NCI-H526 treated with DMSO at 0.1 percent for 48 hours (cell line): ENCODE data around the gene JOSD1.
"Not testable (repeated sequence)": the region's sequence is repeated elsewhere in the genome, so short reads cannot be mapped to it uniquely, and the experiment has no call there.

Experiments used
- DNase-seq: peaks from one replicate; lab custom pipeline; 2025; lab: John Stamatoyannopoulos, UW

The JOSD1 gene

GRCh38 chr22:38684895-38685294 lies 15.8 kb downstream of the JOSD1 start:
- DNase-seq: no peak

GRCh38 chr22:38681582-38682335 lies 19.0 kb downstream of the JOSD1 start, which contains the start of gene TOMM22:
TSS of gene TOMM22 (plus strand) at chr22:38681957. CDS start at chr22:38681979, 22 bp downstream.
- DNase-seq: peak; percentile 49

GRCh38 chr22:38675833-38676232 lies 24.9 kb downstream of the JOSD1 start:
- DNase-seq: no peak

- no peak for DNase-seq
Observed at GRCh38 chr22:38674888-38675287, 25.9 kb downstream of the JOSD1 start.

- DNase-seq: peak; percentile 2
Observed at GRCh38 chr22:38657045-38657909, 43.5 kb downstream of the JOSD1 start.

- peak; percentile 74 for DNase-seq
Observed at GRCh38 chr22:38656256-38657044, 44.3 kb downstream of the JOSD1 start, which contains the start of the genes CBY1 and FAM227A. TSS of gene CBY1 (plus strand) at chr22:38656638. CDS start at chr22:38668055, 11,417 bp downstream. TSS of gene FAM227A (minus strand) at chr22:38656392. CDS start at chr22:38650168, 6,224 bp downstream.

GRCh38 chr22:38655519-38656255 lies 45.1 kb downstream of the JOSD1 start:
- no peak for DNase-seq

GRCh38 chr22:38653741-38654140 lies 47.0 kb downstream of the JOSD1 start:
- DNase-seq: no peak

GRCh38 chr22:38652859-38653258 lies 47.9 kb downstream of the JOSD1 start:
- DNase-seq: no peak

GRCh38 chr22:38649841-38650522 lies 50.8 kb downstream of the JOSD1 start:
- no peak for DNase-seq

GRCh38 chr22:38645430-38645829 lies 55.3 kb downstream of the JOSD1 start:
- no peak for DNase-seq

GRCh38 chr22:38644245-38644644 lies 56.5 kb downstream of the JOSD1 start:
- DNase-seq: not testable (repeated sequence)

- DNase-seq: no peak
Observed at GRCh38 chr22:38641476-38642040, 59.2 kb downstream of the JOSD1 start.

- DNase-seq: no peak
Observed at GRCh38 chr22:38638728-38639127, 62.0 kb downstream of the JOSD1 start.

GRCh38 chr22:38638216-38638615 lies 62.5 kb downstream of the JOSD1 start:
- DNase-seq: no peak
